Central memory CD8-positive, alpha-beta T cell (primary cell): Measurements from ENCODE around the gene CAMKV.

Experiments
- ATAC-seq: fragments of 150-1000 bp; cut with Tn5 transposase; replicated peaks from 2 replicates; pipeline ENCODE4 v1.10.0; 2022; ENCODE audit warnings: mild to moderate bottlenecking, moderate FRiP score, moderate number of reproducible peaks; ENCODE audit not compliant: poor library complexity, severe bottlenecking; ENCODE audit errors: extremely low read depth
- DNase-seq, 2 donors: peaks; one replicate each; pipeline ENCODE4 v3.0.0; 2021; ENCODE audit warnings: low spot score in 2 of 2
- H3K27ac Mint-ChIP-seq: one replicate; pipeline ENCODE4 v1.8.0; 2022; ENCODE audit warnings: low read depth, mild to moderate bottlenecking, moderate library complexity, mixed read lengths
- H3K27me3 Mint-ChIP-seq: one replicate; pipeline ENCODE4 v1.8.0; 2022; ENCODE audit warnings: mixed read lengths
- H3K36me3 Mint-ChIP-seq: one replicate; pipeline ENCODE4 v1.8.0; 2022; ENCODE audit warnings: mild to moderate bottlenecking, moderate library complexity, mixed read lengths; ENCODE audit not compliant: insufficient read depth
- H3K4me1 Mint-ChIP-seq: one replicate; pipeline ENCODE4 v1.8.0; 2022; ENCODE audit warnings: mixed read lengths
- H3K4me3 Mint-ChIP-seq: one replicate; pipeline ENCODE4 v1.8.0; 2022; ENCODE audit warnings: mild to moderate bottlenecking, moderate library complexity, mixed read lengths
- H3K9me3 Mint-ChIP-seq: one replicate; pipeline ENCODE4 v1.8.0; 2022; ENCODE audit warnings: mixed read lengths

The CAMKV gene

DNA sequence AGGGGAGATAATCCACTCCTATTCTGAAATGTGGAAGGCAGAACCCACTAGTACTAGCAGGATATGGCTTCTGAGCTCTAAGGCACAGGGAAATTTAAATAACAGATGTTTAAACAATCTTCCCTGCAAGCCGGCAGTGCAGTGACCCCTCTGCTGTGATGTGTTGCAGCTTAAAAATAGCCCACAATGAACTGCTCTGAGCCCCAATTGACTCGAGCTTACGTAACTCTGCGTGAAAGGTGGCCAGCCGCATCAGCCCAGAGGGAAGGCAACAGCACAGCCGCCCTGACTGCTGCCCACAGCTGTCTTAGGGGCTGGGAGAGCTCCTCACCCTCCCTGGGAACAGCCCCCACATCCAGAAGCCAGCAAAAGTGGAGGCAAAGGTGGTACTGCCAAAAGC, 12.5 kb upstream of the CAMKV start:
- H3K9me3 Mint-ChIP-seq = no peaks in the 10 kb centered on the region

DNA sequence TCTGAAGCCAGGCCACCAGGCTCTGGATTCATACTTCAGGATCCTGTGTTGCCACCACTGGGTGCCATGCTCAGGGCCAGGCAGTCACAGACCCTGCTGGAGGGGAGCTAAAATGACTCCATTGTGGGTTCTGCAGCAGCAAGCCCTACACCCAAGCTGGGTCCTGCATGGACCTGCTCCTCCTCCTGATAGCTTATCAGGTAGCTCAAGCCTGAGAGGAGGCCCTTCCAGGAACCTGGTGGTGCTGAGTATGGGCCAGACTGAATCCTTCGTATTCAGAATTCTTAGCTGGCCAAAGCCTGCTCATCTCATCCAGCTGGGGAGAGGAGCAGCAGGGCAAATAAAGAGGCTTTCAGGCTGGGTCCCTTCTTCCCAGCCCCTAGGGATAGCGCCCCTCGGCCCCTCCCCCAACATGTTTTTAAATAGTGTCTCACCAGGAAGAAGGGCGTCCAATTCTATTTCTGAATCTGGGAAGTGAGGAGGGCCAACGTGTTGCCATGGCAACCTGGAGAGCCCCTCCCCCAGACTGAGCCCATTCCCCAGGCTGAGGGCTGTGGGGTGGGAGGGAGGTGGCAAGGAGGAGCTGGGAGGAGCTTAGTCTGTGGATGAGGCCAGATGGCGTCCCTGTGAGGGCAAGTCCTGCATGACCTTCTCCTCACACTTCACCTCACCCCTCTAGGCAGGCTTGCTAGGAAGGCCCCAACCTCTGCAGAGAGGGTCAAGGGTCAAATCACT, 11.0 kb upstream of the CAMKV start:
- H3K36me3 Mint-ChIP-seq = no peaks in the 10 kb centered on the region

More for the DNA sequence above, 12.5 kb upstream of the CAMKV start:
- H3K36me3 Mint-ChIP-seq = no peaks in the 10 kb centered on the region
- H3K4me3 Mint-ChIP-seq = no peak overlapping the region
- H3K27me3 Mint-ChIP-seq = no peaks in the 10 kb centered on the region
- ATAC-seq = no peak
- H3K27ac Mint-ChIP-seq = no peak overlapping the region
- no peaks in the 10 kb centered on the region for H3K4me1 Mint-ChIP-seq
- no peak for DNase-seq

DNA sequence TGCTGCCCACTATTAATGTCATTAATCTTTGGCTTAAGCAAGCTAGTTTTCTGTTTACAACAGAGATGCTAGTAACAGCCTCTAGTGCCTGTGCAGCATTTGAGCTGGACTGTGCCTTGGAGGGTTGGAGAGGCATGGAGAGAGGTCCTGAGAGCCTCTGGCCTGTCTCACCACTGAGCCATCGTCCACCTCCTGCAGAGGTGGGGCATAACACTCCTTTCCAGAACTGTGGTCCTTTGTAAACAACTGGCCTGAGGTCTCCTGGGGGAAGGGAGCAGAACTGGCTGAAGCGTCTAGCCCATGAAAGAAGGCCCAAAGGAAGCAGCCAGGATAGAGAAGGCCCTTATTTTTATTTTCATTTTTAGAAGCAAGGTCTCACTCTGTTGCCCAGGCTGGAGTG, 10.0 kb upstream of the CAMKV start:
- no peak overlapping the region for H3K27ac Mint-ChIP-seq
- H3K9me3 Mint-ChIP-seq = no peaks in the 10 kb centered on the region
- no peaks in the 10 kb centered on the region for H3K36me3 Mint-ChIP-seq
- H3K4me3 Mint-ChIP-seq = no peak overlapping the region
- no peak for ATAC-seq
- no peaks in the 10 kb centered on the region for H3K27me3 Mint-ChIP-seq
- no peak for DNase-seq
- no peaks in the 10 kb centered on the region for H3K4me1 Mint-ChIP-seq

More for the DNA sequence above, 11.0 kb upstream of the CAMKV start:
- no peaks in the 10 kb centered on the region for H3K4me1 Mint-ChIP-seq
- H3K27ac Mint-ChIP-seq = no peak overlapping the region
- ATAC-seq = no peak
- no peaks in the 10 kb centered on the region for H3K9me3 Mint-ChIP-seq
- DNase-seq = no peak
- no peak overlapping the region for H3K4me3 Mint-ChIP-seq
- H3K27me3 Mint-ChIP-seq = no peaks in the 10 kb centered on the region

GRCh38 chr3:49878686-49879085, 9.0 kb upstream of the CAMKV start:
- no peaks in the 10 kb centered on the region for H3K4me1 Mint-ChIP-seq
- H3K9me3 Mint-ChIP-seq = no peaks in the 10 kb centered on the region
- no peaks in the 10 kb centered on the region for H3K27me3 Mint-ChIP-seq
- no peak for ATAC-seq
- H3K27ac Mint-ChIP-seq = no peak overlapping the region
- no peak for DNase-seq
- H3K4me3 Mint-ChIP-seq = no peak overlapping the region
- H3K36me3 Mint-ChIP-seq = no peaks in the 10 kb centered on the region

DNA sequence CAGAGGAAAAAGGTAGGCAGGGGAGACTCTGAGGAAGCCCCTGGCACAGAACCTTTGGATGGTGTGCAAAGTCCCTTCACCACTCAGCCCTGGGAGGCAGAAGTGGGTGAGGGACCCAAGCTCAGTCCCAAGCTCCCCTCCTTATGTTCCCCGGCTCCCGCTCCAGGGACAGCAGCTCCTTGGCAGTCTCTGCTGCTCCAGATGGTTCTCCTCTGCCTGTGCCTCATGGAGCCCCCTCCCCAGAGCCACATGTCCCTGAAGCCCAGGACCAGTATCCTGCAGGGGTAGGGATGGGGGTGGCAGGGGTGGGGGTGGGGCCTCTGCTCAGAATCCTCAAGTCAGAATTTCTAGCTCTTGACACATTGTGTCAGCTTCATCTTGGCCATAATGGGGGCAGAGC, 8.0 kb upstream of the CAMKV start:
- Mint-ChIP-seq H3K36me3 (no peaks in the 10 kb centered on the region), H3K9me3 (no peaks in the 10 kb centered on the region), H3K4me3 (no peak overlapping the region), H3K27ac (no peak overlapping the region), H3K4me1 (no peaks in the 10 kb centered on the region), H3K27me3 (no peaks in the 10 kb centered on the region)
- ATAC-seq = no peak
- DNase-seq = no peak

GRCh38 chr3:49876567-49876966, 6.9 kb upstream of the CAMKV start:
- no peak for DNase-seq
- Mint-ChIP-seq H3K36me3 (no peaks in the 10 kb centered on the region), H3K4me3 (no peak overlapping the region)

DNA sequence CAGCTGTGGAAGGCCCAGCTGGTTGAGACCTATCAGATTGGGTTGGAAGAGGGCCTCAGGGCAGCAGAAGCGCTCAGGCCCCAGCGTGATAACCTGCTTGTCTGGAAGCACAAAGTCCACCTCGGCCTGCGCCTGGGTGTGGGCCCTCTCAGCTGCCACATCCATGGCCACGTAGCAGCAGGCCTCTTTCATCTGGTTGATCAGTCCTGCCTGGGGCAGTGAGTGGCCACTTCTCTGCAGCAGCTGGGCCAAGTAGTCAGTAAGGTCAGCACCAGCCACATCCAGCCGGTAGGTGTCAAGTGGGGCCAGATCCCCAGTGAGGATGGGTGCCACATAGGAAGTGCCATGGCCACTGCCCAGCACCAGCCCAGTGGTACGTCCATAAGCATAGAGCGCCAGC, 3.9 kb upstream of the CAMKV start:
- ATAC-seq = no peak

More at GRCh38 chr3:49876567-49876966, 6.9 kb upstream of the CAMKV start:
- no peak overlapping the region for H3K27ac Mint-ChIP-seq
- H3K4me1 Mint-ChIP-seq = no peaks in the 10 kb centered on the region
- no peaks in the 10 kb centered on the region for H3K9me3 Mint-ChIP-seq
- no peak for ATAC-seq
- peaks cover 3% of the 10 kb centered on the region for H3K27me3 Mint-ChIP-seq

DNA sequence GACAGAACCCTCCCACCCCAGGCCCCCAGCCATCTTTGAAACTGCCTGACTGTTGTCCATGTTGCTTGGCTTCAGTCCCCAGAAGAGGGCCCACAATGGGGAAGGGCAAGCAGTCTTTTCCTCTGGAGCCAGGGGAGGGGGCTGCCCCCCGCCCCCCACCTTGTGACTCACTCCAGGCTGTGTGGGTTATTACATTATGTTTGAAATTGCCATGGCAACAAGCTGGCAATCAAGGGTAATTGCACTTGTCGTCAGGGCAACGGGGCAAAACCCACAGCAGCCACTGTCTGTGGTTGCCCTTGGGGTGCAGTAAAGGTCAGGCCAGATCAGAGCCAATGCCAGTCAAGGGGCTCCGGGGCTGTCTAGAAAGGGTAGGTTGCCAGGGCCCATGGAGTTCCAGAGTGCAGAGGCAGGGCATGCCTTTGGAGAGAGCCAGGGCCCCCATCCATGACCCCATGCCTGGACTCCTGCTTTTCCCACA, 3.1 kb upstream of the CAMKV start:
- peaks cover 23% of the 10 kb centered on the region for H3K27me3 Mint-ChIP-seq
- H3K36me3 Mint-ChIP-seq = no peaks in the 10 kb centered on the region
- H3K27ac Mint-ChIP-seq = peak overlapping the region; percentile 61
- H3K4me1 Mint-ChIP-seq = no peaks in the 10 kb centered on the region
- DNase-seq = no peak
- ATAC-seq = peak; percentile 50
- no peak overlapping the region for H3K4me3 Mint-ChIP-seq
- no peaks in the 10 kb centered on the region for H3K9me3 Mint-ChIP-seq

More for the DNA sequence above, 3.9 kb upstream of the CAMKV start:
- no peaks in the 10 kb centered on the region for H3K9me3 Mint-ChIP-seq
- H3K36me3 Mint-ChIP-seq = no peaks in the 10 kb centered on the region
- DNase-seq = no peak
- no peak overlapping the region for H3K27ac Mint-ChIP-seq
- H3K4me1 Mint-ChIP-seq = no peaks in the 10 kb centered on the region
- H3K4me3 Mint-ChIP-seq = no peak overlapping the region
- H3K27me3 Mint-ChIP-seq = peaks cover 15% of the 10 kb centered on the region

DNA sequence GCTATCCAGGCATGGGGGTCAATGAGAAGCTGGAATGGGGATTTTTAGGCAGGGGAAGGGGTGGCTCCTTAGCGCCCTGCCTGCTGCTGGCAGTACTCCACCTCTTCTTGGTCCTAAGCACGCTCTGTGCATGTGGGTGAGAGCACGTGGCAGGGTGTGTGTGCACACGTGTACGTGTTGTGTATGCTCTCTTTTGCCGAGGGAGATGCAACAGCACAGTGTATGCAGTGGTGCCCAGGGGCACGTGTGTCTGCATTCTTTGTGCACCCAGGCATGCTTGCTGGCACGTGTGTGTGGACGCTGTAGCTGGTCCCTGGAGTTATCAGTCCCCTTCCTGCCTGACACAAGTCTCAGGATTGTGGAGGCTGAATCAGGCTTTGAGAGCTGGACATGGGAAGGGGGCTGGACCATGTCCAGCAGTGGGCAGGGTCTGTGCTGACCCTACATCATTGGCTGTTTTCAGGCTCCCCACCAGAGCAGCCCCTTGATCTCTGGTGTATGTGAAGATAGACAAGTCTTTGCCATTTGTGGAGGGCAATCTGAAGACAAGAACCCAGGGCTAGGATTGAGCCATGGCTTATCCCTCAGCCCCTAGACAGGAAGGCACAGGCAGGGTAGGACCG, 1.9 kb upstream of the CAMKV start:
- H3K36me3 Mint-ChIP-seq = no peaks in the 10 kb centered on the region
- H3K9me3 Mint-ChIP-seq = no peaks in the 10 kb centered on the region
- H3K4me3 Mint-ChIP-seq = no peak overlapping the region
- DNase-seq (no peak), ATAC-seq (no peak)
- peak overlapping the region; percentile 61 for H3K27ac Mint-ChIP-seq
- no peaks in the 10 kb centered on the region for H3K4me1 Mint-ChIP-seq
- H3K27me3 Mint-ChIP-seq = peaks cover 35% of the 10 kb centered on the region

- Mint-ChIP-seq H3K4me1 (no peaks in the 10 kb centered on the region), H3K36me3 (no peaks in the 10 kb centered on the region), H3K9me3 (no peaks in the 10 kb centered on the region), H3K27ac (no peak overlapping the region), H3K4me3 (peak overlapping the region; percentile 43), H3K27me3 (peaks cover 62% of the 10 kb centered on the region)
- ATAC-seq (no peak), DNase-seq (no peak)
Measured at GRCh38 chr3:49868862-49869466, 742 bp downstream of the CAMKV start.

GRCh38 chr3:49867871-49868321, 1.8 kb downstream of the CAMKV start:
- no peaks in the 10 kb centered on the region for H3K4me1 Mint-ChIP-seq
- no peak for DNase-seq
- ATAC-seq = no peak
- no peaks in the 10 kb centered on the region for H3K9me3 Mint-ChIP-seq
- no peaks in the 10 kb centered on the region for H3K36me3 Mint-ChIP-seq
- peaks cover 72% of the 10 kb centered on the region for H3K27me3 Mint-ChIP-seq
- H3K4me3 Mint-ChIP-seq = no peak overlapping the region
- H3K27ac Mint-ChIP-seq = no peak overlapping the region

- H3K36me3 Mint-ChIP-seq = no peaks in the 10 kb centered on the region
- no peak for ATAC-seq
- peaks cover 77% of the 10 kb centered on the region for H3K27me3 Mint-ChIP-seq
- DNase-seq = no peak
- no peak overlapping the region for H3K27ac Mint-ChIP-seq
- H3K4me3 Mint-ChIP-seq = no peak overlapping the region
- no peaks in the 10 kb centered on the region for H3K4me1 Mint-ChIP-seq
- no peaks in the 10 kb centered on the region for H3K9me3 Mint-ChIP-seq
Measured at GRCh38 chr3:49867400-49867799, 2.3 kb downstream of the CAMKV start.
